Stimulated activated CD4-positive, alpha-beta T cell treated with anti-CD3 and anti-CD28 coated beads, Interleukin-15, amount 100 ng/mL, for 1 hour (primary cell): ENCODE measurements around the gene KCNAB3.

Experiments used
- DNase-seq, 2 donors: peaks; one replicate each; pipeline ENCODE4 v3.0.0-alpha.2; 2020; ENCODE audit warnings: low read depth in 1 of 2, low spot score in 1 of 2

KCNAB3 gene

DNA sequence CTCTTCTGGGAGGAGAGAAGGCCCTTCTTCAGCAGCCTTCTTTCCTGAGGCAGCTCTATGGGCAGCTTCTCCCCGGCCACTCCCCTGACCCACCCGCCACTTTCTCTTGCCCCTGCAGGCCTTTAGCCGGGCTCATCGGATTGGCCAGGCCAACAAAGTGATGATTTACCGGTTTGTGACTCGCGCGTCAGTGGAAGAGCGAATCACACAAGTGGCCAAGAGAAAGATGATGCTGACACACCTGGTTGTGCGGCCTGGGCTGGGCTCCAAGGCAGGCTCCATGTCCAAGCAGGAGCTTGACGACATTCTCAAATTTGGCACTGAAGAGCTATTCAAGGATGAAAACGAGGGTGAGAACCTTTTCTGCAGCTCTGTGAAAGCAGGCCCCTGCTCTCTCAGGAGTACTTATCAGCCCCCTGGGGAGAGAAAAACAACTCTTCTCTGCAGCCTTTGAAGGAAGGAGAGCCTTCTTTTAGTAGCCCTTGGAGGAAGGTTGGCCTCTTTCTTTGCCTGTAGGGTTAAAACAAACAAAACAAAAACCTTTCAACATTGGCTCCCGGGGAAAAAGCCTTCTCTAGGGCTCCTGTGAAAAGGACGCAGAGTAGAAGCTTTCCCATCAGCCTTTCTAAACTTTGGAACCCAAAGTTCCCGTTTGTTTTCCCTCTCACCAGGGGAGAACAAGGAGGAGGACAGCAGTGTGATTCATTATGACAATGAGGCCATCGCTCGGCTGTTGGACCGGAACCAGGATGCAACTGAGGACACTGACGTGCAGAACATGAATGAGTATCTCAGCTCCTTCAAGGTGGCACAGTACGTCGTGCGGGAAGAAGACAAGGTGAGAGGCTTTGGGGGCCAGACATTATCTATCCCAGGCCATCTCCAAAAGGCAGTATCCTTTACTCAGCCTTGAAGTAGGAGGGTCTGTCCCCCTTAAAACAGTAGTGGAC is 26.2 kb downstream of the KCNAB3 start:
- DNase-seq, result no peak

DNA sequence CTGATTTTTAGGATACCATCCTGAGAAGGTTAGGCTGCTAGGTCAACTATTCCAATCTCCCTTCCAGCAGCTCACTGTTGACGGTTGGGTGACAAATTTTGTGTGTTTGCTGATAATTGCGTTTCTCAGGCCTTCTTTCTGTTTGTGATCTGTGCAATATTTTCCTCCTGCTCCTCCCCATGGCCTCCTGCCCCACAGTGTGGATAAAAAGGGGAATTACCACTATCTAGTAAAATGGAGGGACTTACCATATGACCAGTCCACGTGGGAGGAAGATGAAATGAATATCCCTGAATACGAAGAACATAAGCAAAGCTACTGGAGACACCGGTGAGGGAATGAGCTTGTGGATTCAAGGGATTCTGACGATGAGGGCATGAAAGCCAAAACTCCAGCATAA is 31.9 kb downstream of the KCNAB3 start:
- DNase-seq, result no peak

GRCh38 chr17:7897090-7897489 is 32.6 kb downstream of the KCNAB3 start:
- no peak for DNase-seq

DNA sequence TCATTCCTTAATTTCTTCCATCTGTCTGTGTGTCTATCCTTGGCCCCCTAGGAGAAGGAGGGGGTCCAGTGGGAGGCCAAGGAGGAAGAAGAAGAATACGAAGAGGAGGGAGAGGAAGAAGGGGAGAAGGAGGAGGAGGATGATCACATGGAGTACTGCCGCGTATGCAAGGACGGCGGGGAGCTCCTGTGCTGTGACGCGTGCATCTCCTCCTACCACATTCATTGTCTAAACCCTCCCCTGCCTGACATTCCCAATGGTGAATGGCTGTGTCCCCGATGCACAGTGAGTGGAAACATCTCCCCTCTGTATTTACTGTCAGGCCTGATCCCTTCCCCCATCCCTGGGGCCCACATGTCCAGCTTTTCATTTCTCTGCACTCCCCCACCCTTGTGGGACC is 34.8 kb downstream of the KCNAB3 start:
- DNase-seq, result no peak

DNA sequence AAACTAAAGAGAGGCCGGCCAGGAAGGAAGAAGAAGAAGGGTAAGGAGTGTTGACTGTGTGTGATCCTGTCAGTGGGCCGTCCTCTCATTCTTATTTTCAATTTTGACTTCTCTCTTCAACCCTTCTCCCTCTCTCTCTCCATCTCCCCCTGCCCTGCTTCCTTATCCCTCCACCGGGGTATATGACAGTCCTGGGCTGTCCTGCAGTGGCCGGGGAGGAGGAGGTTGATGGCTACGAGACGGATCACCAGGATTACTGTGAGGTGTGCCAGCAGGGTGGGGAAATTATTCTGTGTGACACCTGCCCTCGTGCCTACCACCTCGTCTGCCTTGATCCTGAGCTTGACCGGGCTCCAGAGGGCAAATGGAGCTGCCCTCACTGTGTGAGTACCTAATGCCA is 35.4 kb downstream of the KCNAB3 start:
- no peak for DNase-seq

DNA sequence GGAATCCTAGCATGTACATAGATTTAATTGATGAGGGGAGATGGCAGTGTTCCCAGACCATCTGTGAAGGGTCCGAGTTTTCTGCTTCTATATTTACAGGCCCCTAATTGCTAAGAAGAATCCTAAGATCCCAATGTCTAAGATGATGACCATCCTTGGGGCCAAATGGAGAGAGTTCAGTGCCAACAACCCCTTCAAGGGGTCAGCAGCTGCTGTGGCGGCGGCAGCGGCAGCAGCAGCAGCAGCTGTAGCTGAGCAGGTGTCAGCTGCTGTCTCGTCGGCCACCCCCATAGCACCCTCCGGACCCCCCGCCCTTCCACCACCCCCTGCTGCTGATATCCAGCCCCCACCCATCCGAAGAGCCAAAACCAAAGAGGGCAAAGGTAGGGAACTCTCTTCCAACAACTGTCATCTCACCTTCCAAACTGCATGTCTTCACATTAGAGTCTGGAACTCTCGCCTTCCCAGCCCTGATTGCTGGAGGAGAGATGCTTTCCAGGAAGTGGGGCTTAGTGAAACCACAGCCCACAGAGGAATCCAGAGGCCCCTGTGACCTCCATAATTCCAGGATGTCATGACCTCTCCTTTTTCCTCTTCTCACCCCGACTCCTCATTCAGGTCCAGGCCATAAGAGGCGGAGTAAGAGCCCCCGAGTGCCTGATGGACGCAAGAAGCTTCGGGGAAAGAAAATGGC is 36.3 kb downstream of the KCNAB3 start:
- no peak for DNase-seq

DNA sequence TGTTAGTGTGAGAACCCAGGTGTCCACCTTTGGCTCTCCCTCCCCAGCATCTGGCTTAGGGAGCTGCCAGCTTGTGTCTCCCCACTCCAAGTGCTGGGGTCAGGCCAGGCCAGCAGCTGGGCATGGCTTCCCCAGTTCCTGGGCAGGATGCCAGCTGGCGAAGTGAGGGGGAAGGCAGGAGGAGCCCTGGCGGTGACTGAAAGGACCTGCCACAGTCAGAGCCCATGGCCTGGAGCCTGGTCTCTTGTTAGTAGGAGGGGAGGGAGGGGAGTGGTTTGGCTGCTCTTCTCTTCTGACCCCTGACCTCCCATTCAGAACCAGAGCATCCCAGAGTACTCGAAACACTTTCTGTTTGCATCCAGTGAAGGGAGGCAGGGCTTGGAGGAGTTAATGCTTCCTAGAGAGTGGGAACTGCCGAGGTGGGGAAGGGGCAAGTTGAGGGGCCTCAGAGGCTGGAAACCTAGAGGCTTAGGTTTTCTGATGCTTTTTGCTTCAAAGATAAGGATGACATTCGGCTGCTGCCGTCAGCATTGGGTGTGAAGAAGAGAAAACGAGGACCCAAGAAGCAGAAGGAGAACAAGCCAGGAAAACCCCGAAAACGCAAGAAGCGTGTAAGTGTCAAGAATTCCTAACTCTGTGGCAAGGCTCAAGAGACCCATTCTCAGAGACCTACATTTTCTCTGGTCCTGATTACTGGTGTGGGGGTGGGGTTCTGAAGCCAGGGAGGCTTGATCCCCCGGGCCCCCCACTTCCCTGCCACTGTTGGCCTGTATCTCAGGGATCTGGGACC is 40.3 kb downstream of the KCNAB3 start:
- no peak for DNase-seq

- DNase-seq, result peak; percentile 21 to 50
Measured at GRCh38 chr17:7888184-7888920, 41.3 kb downstream of the KCNAB3 start, which contains the start of gene CHD3. Gene CHD3 (plus strand): TSS chr17:7888789. CDS start chr17:7889001, 212 bp downstream.

DNA sequence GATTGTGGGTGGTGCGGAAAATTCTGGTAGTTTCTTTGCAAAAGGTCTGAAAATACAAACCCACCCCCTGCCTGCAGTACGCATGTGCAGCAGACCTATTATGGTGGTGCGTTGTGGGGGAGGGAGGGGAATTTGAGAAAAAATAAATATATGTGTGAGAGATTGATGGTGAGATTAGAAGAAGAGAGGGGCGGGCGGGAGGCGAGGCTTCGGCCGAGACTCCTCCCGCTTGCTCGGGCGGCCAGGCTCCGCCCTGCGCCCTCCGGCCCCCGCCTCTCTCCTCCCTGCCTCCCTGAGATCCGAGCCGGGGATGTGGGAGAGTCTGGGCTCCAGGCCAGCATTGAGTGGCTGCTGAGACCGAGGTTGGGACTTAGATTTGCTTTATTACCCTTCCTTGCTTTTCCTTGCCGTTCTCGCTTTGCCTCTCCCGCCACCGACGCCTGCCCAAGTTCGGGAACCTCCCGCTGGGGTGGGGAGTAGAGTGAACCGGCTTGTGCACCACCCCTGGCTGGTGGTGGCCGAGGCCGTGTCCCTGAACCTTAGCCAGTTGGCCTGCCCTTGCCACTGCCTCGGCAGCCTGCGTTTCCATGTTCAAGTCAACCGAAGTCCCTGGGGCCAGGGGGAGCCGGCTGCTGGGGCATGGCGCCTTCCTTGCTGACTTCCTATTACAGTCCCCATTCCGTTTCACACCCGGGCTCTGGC is 42.0 kb downstream of the KCNAB3 start:
- peak; percentile 76 to 77 for DNase-seq

GRCh38 chr17:7887038-7887481 is 42.6 kb downstream of the KCNAB3 start:
- DNase-seq, result no peak

GRCh38 chr17:7886227-7887037 is 43.2 kb downstream of the KCNAB3 start:
- peak; percentile 16 to 32 for DNase-seq

GRCh38 chr17:7885367-7886226 is 44.1 kb downstream of the KCNAB3 start:
- DNase-seq, result peak; percentile 16 to 31

DNA sequence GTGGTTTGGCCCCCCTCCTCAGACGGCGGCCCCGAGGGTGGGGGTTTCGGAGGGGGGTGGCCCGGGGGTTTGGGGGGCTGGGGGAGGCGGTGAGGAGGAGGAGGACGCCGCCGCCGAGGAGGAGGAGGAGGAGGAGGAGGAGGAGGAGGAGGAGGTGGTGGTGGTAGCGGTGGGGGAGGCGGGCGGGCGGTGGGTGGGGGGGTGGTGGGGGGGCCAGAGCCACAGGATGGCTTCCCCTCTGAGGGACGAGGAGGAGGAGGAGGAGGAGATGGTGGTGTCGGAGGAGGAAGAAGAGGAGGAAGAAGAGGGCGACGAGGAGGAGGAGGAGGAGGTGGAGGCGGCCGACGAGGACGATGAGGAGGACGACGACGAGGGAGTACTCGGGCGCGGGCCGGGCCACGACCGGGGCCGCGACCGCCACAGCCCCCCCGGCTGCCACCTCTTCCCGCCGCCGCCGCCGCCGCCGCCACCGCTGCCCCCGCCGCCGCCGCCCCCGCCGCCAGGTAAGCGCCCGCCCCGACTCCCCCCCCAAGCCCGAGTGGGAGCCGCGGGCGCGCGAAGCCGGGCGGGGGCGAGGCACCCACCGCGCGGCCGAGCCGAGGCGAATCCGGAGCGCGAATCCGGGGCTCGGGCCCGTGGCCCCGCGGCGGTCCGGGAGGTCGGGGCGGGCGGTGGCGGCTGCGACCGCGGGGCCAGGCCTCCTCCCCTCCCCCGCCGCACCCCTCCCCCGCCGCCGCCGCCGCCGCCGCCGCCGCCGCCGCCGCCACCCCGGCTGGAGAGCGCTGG is 44.9 kb downstream of the KCNAB3 start:
- peak in 1 of 2 donors; percentile 23 for DNase-seq

DNA sequence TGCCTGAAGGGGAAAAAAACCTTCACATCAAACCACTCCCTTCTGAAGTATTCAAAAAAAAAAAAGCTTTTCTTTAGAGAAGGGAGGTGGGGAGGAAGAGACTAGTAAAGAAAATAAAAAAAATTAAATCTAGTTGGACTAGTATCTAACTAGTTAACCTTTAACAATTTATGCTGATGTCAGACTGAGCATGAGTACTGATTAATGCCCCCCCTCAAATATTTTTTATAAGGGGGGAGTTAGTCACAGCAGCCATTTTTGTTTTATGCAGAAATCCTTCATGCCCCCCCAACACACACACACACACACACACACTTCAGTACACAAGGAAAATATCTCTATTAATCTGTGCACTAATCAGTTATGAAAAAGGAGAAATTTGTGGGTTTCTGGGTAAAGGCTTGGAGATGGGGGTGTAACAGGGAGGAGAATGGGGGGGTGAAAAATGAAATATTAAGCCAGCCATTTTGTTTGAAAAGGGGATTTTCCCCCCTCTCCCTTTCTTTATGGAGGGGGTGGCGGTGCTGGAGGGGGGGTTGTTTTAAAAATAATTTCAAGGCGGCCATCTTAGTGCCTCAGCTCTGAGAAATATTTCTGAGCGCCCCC is 45.8 kb downstream of the KCNAB3 start:
- no peak for DNase-seq

GRCh38 chr17:7882629-7883028 is 47.0 kb downstream of the KCNAB3 start:
- DNase-seq, result no peak

DNA sequence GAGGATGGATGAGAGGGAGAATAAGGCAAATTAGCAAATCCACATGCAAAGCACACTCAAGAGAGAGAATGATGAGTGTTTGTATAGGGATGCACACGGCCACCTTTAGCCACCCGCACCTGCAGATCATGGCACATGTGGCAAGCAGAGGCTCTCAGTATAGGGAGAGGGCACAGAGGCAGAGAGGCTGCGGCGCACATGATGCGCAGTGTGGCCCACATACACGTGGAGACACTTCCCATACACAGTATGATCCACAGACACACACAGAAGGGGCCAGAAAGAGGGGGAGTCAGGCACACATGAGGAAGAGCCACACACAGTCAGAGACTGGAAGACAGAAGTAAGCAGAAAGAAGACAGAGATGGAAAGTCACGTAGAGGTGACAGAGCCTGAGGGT is 47.6 kb downstream of the KCNAB3 start:
- DNase-seq, result no peak
